HepG2 (cell line): ENCODE measurements around the gene CPT1A.

Experiments
- JUND ChIP-seq: sonication (generic); formaldehyde crosslinking; IDR thresholded peaks from 2 replicates; pipeline ENCODE4 v1.8.0; 2022; ENCODE audit warnings: mild to moderate bottlenecking, missing genetic modification reagents
- PHF21A ChIP-seq: sonication (generic); formaldehyde crosslinking; IDR thresholded peaks from 2 replicates; pipeline ENCODE4 v1.5.0; 2020; ENCODE audit warnings: mild to moderate bottlenecking, missing genetic modification reagents
- RAD21 ChIP-seq: fragments of 450-650 bp; formaldehyde crosslinking; IDR thresholded peaks from 2 replicates; pipeline ENCODE4 v1.5.0; 2020; ENCODE audit warnings: mild to moderate bottlenecking
- SP5 ChIP-seq: IDR thresholded peaks from 2 replicates; pipeline ENCODE4 v1.6.1; 2016; ENCODE audit warnings: low read depth, borderline replicate concordance
- SRF ChIP-seq: IDR thresholded peaks from 2 replicates; pipeline ENCODE4 v1.6.1; 2011; ENCODE audit warnings: mild to moderate bottlenecking, low read depth, low read length, moderate library complexity

DNA sequence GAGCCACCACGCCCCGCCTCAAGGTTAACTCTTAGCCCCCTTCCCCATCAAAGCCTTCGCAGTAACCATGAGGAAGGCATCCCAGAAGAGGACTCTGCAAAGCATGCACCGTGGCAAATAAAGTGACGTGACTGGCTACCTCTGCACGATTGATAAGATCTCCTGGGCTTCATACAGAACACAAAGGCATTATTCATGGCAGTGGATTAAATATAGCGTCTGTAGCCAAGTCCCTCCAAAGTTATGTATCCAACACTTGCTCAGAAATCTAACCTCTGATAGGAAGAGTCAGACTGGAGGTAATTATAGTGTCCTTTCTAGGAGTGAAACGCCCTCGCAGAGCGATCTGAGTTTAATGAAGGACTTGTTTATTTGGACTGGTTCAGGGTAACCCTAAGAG, 22.4 kb downstream of the CPT1A start:
- TF ChIP-seq JUND (CRISPR knock-in tag) = no peak
- no peak for TF ChIP-seq RAD21 (CRISPR knock-in tag)
- no peak for TF ChIP-seq PHF21A (CRISPR knock-in tag)
- TF ChIP-seq SP5 = no peak
- no peak for TF ChIP-seq SRF
